SIG-M5 (cell line): ENCODE data around the gene CLIP1.
"Not testable (repeated sequence)": the region's sequence is repeated elsewhere in the genome, so short reads cannot be mapped to it uniquely, and the experiment has no call there.

Source experiments
- DNase-seq: peaks from one replicate; lab custom pipeline; 2025; lab: John Stamatoyannopoulos, UW

CLIP1 gene

GRCh38 chr12:122421821-122422729 lies at the start of gene CLIP1:
CLIP1 (minus strand) TSS chr12:122422669; CDS start chr12:122380452, 42,217 bp downstream.
- DNase-seq: no peak

GRCh38 chr12:122471324-122472226 lies 49.1 kb upstream of the CLIP1 start:
- no peak for DNase-seq

- DNase-seq: not testable (repeated sequence)
Observed at GRCh38 chr12:122470576-122470975, 48.1 kb upstream of the CLIP1 start.

- DNase-seq: not testable (repeated sequence)
Observed at GRCh38 chr12:122469856-122470255, 47.4 kb upstream of the CLIP1 start.

- DNase-seq: no peak
Observed at GRCh38 chr12:122467983-122468382, 45.5 kb upstream of the CLIP1 start.

- not testable (repeated sequence) for DNase-seq
Observed at GRCh38 chr12:122464317-122465042, 42.0 kb upstream of the CLIP1 start.

GRCh38 chr12:122460641-122461040 lies 38.2 kb upstream of the CLIP1 start:
- DNase-seq: no peak

- DNase-seq: no peak
Observed at GRCh38 chr12:122460061-122460460, 37.6 kb upstream of the CLIP1 start.

GRCh38 chr12:122459211-122459610 lies 36.7 kb upstream of the CLIP1 start:
- no peak for DNase-seq

GRCh38 chr12:122458105-122459035 lies 35.9 kb upstream of the CLIP1 start:
- no peak for DNase-seq

- no peak for DNase-seq
Observed at GRCh38 chr12:122457627-122458026, 35.2 kb upstream of the CLIP1 start.

- DNase-seq: no peak
Observed at GRCh38 chr12:122454739-122455138, 32.3 kb upstream of the CLIP1 start.

- DNase-seq: no peak
Observed at GRCh38 chr12:122454250-122454721, 31.8 kb upstream of the CLIP1 start.

- DNase-seq: no peak
Observed at GRCh38 chr12:122452701-122453285, 30.3 kb upstream of the CLIP1 start.

- peak; percentile 65 for DNase-seq
Observed at GRCh38 chr12:122449317-122449716, 26.8 kb upstream of the CLIP1 start.

- DNase-seq: not testable (repeated sequence)
Observed at GRCh38 chr12:122447825-122448224, 25.4 kb upstream of the CLIP1 start.

- not testable (repeated sequence) for DNase-seq
Observed at GRCh38 chr12:122446390-122446789, 23.9 kb upstream of the CLIP1 start.

GRCh38 chr12:122444071-122444470 lies 21.6 kb upstream of the CLIP1 start:
- DNase-seq: not testable (repeated sequence)

- not testable (repeated sequence) for DNase-seq
Observed at GRCh38 chr12:122438822-122439221, 16.4 kb upstream of the CLIP1 start.

- DNase-seq: no peak
Observed at GRCh38 chr12:122437656-122438121, 15.2 kb upstream of the CLIP1 start.
